IPS-NIHi7 (cell line): ENCODE results near the gene RCVRN.

ENCODE experiments used
- DNase-seq: peaks from one replicate; pipeline ENCODE4 v3.0.0; 2012; ENCODE audit warnings: mixed read lengths; ENCODE audit errors: extremely low spot score

The RCVRN gene

GRCh38 chr17:9898812-9899211 lies 6.3 kb downstream of the RCVRN start:
- DNase-seq, result no peak

GRCh38 chr17:9897372-9897968 lies 7.6 kb downstream of the RCVRN start:
- DNase-seq, result no peak

GRCh38 chr17:9895923-9896322 lies 9.1 kb downstream of the RCVRN start:
- DNase-seq, result no peak

DNA sequence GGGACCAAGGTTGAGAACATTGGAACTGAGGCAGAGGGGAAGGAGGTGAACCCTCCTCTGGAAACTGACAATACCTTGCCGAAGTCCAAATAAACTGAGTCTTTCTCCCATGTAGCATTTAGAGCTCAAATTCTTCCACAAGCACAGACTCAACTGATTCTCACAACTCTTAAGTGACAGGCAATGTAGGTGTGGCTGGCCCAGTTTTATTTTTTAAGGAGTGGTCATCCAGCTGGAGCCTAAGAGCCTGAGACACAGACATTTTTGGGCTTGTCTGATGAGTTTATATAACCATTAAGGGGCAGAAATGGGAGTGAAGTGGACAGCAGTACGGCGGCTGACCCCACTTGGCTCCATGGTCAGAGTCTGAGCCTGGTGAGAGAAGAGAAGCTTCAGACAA lies 10.8 kb downstream of the RCVRN start:
- DNase-seq, result no peak

- DNase-seq, result no peak
These were observed 11.6 kb downstream of the RCVRN start for GRCh38 chr17:9893411-9894012.

DNA sequence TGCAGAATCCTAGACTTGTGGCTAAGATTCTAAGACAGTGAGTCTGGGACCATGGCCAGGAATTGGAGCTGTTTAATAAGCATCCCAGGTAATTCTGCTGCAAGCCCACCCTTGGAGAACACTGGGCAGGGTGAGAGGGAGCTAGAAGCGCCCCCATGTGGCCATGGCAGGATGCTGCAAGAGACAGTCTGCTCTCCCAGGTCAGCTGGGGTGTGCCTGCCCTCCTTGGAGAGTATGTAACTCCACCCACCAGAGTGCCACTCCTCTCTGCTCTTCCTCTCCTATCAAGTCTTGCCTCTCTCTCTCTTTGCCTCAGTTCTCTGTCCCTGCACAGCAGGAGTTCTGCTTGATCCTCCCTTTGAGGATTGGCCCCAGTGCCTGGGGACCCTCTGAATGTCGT lies 14.9 kb downstream of the RCVRN start:
- DNase-seq, result peak; percentile 97

DNA sequence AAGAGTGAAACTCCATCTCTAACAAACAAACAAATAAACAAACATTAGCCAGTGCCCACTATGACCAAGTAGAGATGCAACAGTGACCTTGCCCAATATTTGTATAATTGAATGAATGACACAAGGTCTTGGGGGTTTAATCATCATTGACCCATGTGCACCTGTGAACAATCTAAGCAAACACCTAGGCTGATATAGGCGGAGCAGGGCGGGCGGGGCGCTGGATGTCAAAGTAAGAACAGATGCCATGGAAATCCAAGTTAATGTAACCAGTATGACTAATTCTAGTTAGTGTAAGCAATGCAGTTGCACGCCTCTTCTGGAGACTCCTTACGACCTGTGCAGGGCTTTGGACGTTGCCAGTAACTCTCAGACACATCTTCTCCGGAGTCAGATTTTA lies 17.6 kb downstream of the RCVRN start:
- no peak for DNase-seq

- no peak for DNase-seq
These were observed 18.7 kb downstream of the RCVRN start for GRCh38 chr17:9886141-9886930.

DNA sequence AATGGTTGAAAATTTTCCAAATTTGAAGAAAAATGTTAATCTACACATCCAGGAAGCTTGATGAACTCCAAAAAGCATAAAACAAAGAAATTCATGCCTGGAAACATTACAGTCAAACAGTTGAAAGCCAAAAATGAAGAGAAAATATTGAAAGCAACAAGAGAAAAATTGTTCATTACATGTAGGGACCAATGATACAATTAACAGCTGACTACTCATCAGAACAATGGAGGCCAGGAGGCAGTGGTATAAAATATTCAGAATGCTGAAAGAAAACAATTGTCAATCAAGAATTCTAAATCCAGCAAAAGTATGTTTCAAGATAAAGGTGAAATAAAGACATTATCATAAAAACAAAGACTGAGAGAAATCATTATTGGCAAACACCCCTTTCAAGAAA lies 21.6 kb downstream of the RCVRN start:
- no peak for DNase-seq

GRCh38 chr17:9880582-9880999 lies 24.5 kb downstream of the RCVRN start:
- no peak for DNase-seq

DNA sequence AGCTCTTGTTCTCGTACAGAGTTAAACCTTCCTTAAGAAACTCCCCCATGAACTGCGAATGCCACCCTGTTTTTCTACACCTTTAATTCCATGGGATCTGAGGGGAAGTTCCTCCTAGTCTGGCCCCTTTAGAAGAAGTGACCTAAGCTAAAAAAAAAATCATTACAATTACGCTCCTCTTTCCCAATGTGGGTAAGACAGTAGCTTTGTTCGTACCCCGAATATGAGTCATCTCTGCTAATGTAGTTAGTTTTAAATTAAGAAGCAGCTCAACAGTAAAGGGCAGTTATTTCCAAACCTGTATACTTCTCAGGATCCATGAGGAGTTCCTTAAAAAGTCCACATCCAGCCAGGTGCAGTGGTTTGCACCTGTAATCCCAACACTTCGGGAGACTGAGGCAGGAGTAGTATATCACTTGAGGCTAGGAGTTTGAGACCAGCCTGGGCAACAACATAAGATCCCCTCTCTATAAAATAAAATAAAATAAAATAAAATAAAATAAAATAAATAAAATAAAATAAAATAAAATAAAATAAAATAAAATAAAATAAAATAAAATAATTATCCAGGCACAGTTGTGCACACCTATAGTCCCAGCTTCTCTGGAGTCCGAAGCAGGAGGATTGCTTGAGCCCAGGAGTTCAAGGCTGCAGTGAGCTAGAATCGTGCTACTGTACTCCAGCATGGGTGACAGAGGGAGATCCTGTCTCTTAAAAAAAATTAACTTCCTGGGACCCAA lies 26.1 kb downstream of the RCVRN start:
- no peak for DNase-seq

- DNase-seq, result no peak
These were observed 26.7 kb downstream of the RCVRN start for GRCh38 chr17:9878356-9878755.

GRCh38 chr17:9875441-9875840 lies 29.6 kb downstream of the RCVRN start:
- peak; percentile 75 for DNase-seq

- DNase-seq, result peak; percentile 50
These were observed 30.3 kb downstream of the RCVRN start for GRCh38 chr17:9874722-9875121.

GRCh38 chr17:9872852-9873251 lies 32.2 kb downstream of the RCVRN start:
- no peak for DNase-seq

GRCh38 chr17:9868552-9868951 lies 36.5 kb downstream of the RCVRN start:
- DNase-seq, result no peak

DNA sequence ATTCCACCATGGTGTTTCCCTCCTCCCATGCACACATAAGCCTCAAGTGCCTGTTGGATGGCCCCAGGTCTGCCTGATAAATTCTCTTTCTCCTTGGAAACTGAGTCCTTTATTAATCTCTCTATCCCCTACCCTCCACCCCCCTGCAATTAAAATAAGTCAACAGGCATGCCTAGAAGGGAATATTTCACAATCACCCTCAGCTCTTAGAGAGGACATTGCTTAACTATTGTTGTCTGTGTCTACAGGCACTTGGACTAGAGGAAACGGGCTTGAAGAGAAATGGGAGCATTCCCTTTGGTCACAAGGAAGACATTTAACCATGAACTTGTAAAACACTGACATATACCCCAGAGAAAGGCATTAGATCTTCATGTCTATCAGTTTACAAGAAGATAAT lies 39.5 kb downstream of the RCVRN start:
- no peak for DNase-seq

- no peak for DNase-seq
These were observed 42.1 kb downstream of the RCVRN start for GRCh38 chr17:9862949-9863348.

DNA sequence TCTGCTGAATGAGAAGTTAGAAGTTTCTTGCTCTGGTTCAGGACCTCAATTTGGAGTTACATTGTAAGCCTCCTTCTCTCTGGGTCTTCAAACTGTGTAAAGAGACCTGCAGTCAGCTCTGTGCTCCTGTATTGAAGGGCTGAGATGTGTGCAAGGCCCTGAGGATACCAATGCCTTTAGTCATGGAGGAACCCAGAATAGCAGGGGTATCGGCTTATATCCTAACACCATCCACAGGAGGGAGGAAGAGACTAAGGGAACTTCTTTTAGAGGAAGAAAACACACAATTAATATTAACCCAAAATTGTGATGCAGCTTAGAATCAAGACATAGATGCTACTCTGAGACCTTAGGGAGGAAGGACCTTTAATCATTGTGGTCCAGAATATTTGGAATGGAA lies 42.9 kb downstream of the RCVRN start:
- no peak for DNase-seq

GRCh38 chr17:9860851-9861250 lies 44.2 kb downstream of the RCVRN start:
- no peak for DNase-seq

DNA sequence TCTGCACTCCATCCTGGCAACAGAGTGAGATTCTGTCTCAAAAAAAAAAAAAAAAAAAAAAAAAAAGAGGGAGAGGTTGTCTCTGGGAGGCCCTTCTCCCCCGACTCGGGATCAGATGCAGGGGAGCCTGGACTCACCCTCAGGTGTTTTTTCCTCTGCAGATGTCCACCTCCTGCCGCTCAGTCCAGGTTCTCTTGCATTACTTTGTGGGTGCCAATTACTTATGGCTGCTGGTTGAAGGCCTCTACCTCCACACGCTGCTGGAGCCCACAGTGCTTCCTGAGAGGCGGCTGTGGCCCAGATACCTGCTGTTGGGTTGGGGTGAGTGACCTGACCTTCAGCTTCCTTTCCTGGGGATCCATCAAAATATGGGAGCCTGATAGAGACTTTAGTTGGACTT lies 45.3 kb downstream of the RCVRN start:
- no peak for DNase-seq

- DNase-seq, result no peak
These were observed 50.0 kb downstream of the RCVRN start for GRCh38 chr17:9855036-9855435.

DNA sequence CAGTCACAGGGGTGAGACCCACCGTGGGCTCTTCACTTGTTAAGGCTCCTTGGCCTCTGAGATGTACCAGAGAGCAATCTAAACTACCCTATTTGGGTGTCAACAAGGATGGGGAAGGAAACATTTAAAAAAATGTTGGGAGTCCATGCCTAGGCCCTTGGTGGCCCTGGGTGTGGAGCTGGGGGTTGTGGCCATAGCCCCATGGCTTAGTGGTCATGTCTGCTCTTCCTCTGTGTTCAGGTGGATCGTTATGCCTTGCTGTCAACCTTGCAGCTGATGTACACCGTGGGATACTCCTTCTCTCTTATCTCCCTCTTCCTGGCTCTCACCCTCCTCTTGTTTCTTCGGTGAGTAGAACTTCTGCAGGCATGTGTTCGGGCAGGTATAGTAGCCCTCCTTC lies 50.8 kb downstream of the RCVRN start:
- no peak for DNase-seq
